GM18867 (cell line): ENCODE results near the gene DHCR7.

Experiments
- ATAC-seq: cut with Tn5 transposase; IDR thresholded peaks from one replicate; pipeline ENCODE4 v1.9.1; 2021; ENCODE audit warnings: mild to moderate bottlenecking, moderate library complexity; ENCODE audit not compliant: unreplicated experiment

DHCR7 gene

GRCh38 chr11:71387784-71388636 lies 60.2 kb downstream of the DHCR7 start:
- ATAC-seq = no peak

DNA sequence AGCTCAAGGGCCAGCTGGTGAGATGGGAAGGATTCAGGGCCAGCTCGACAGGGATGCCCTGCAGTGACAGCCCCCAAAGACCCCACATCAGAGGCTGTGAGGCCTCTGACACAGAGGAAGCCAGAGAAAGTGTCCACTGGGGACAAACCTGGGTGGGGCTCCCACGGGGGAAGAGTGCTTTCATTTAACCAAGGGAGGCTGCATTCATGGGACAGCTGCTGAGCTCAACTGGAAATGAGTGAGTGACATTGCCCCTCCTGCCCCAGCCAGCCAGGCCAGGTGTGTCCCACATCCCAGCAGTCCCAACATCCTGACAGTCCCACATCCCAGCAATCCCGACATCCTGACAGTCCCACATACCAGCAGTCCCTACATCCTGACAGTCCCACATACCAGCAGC lies 61.0 kb downstream of the DHCR7 start:
- no peak for ATAC-seq

- ATAC-seq = no peak
Observed at GRCh38 chr11:71386202-71386601, 62.0 kb downstream of the DHCR7 start.

- no peak for ATAC-seq
Observed at GRCh38 chr11:71385091-71385490, 63.1 kb downstream of the DHCR7 start.

DNA sequence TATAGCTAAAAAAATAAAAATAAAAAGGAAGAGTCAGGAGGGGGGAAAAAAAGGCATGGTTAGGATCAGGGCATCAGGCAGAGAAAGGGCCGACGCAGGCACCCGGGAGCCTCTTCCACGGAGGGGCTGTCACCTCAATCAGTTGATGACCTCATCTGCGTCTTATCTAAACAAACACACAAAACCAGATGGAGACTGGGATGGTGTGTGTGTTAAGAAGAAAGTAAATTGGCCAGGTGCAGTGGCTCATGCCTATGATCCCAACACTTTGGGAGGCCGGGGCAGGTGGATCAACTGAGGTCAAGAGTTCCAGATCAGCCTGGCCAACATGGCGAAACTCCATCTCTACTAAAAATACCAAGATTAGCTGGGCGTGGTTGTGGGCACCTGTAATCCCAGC lies 63.6 kb downstream of the DHCR7 start:
- no peak for ATAC-seq
